Activated CD4-positive, alpha-beta T cell treated with anti-CD3 and anti-CD28 coated beads for 36 hours (primary cell): ENCODE data around the gene TTLL9. TPM values are rescaled to one million over a fixed set of nuclear protein-coding genes. Genes with fewer than 3 reads are reported as not detected.

Source experiments
- ATAC-seq: fragments of 200-7000 bp; cut with Tn5 transposase; one replicate; pipeline ENCODE4 v1.10.0; 2021; ENCODE audit warnings: mild to moderate bottlenecking, moderate library complexity
- CTCF ChIA-PET: fragments of 350-600 bp; sonication (Branson Sonifier 250); formaldehyde crosslinking; loops from one replicate; lab custom pipeline; 2021; ENCODE audit warnings: antibody characterized with exemption; lab: Charles Lee
- POLR2A ChIA-PET: fragments of 350-600 bp; sonication (Branson Sonifier 250); formaldehyde crosslinking; loops from one replicate; lab custom pipeline; 2021; ENCODE audit warnings: antibody characterized with exemption, inconsistent platforms; lab: Charles Lee
- DNase-seq: peaks from one replicate; pipeline ENCODE4 v3.0.0-alpha.2; 2020
- H3K27ac Mint-ChIP-seq: one replicate; pipeline ENCODE4 v1.8.0; 2021; ENCODE audit warnings: mixed read lengths
- H3K27me3 Mint-ChIP-seq: one replicate; pipeline ENCODE4 v1.8.0; 2021; ENCODE audit warnings: mixed read lengths
- H3K36me3 Mint-ChIP-seq: one replicate; pipeline ENCODE4 v1.8.0; 2021; ENCODE audit warnings: low read depth, mixed read lengths
- H3K4me1 Mint-ChIP-seq: one replicate; pipeline ENCODE4 v1.8.0; 2021; ENCODE audit warnings: mixed read lengths
- H3K4me3 Mint-ChIP-seq: one replicate; pipeline ENCODE4 v1.8.0; 2021; ENCODE audit warnings: mild to moderate bottlenecking, moderate library complexity, mixed read lengths
- H3K9me3 Mint-ChIP-seq: one replicate; pipeline ENCODE4 v1.8.0; 2021; ENCODE audit warnings: low read depth, mixed read lengths
- intact Hi-C, 2 experiments: fragments of 100-400 bp; cut with DNase I in 1 of 2; cut with micrococcal nuclease in 1 of 2; formaldehyde crosslinking; loops; one replicate each; pipeline versions ENCODE4 v1.14.2 to v1.15.1; 2022 to 2024; cut with DNase I, micrococcal nuclease
- total RNA-seq, 2 experiments: library from RNA; stranded (reverse); gene quantifications; one replicate each; pipeline ENCODE4 v1.2.3, GENCODE V29; 2021

The TTLL9 gene
- total RNA-seq, 2 experiments from 2014 or later = not detected

GRCh38 chr20:31848088-31848999 lies 22.1 kb upstream of the TTLL9 start:
- H3K36me3 Mint-ChIP-seq = no peaks in the 10 kb centered on the region
- H3K9me3 Mint-ChIP-seq = no peaks in the 10 kb centered on the region
- H3K27ac Mint-ChIP-seq = no peak overlapping the region
- H3K27me3 Mint-ChIP-seq = peaks cover 13% of the 10 kb centered on the region
- H3K4me1 Mint-ChIP-seq = no peaks in the 10 kb centered on the region
- POLR2A ChIA-PET = no interaction called here
- DNase-seq (no peak), ATAC-seq (no peak)
- no peak overlapping the region for H3K4me3 Mint-ChIP-seq
- intact Hi-C loops = no loop called here
- CTCF ChIA-PET = interaction anchor here (1.0 to 2.9 kb wide), 7 partner anchors 8 to 104 kb away, joined by 3 to 25 read pairs (median 13); partner anchors contain the start of gene PDRG1

DNA sequence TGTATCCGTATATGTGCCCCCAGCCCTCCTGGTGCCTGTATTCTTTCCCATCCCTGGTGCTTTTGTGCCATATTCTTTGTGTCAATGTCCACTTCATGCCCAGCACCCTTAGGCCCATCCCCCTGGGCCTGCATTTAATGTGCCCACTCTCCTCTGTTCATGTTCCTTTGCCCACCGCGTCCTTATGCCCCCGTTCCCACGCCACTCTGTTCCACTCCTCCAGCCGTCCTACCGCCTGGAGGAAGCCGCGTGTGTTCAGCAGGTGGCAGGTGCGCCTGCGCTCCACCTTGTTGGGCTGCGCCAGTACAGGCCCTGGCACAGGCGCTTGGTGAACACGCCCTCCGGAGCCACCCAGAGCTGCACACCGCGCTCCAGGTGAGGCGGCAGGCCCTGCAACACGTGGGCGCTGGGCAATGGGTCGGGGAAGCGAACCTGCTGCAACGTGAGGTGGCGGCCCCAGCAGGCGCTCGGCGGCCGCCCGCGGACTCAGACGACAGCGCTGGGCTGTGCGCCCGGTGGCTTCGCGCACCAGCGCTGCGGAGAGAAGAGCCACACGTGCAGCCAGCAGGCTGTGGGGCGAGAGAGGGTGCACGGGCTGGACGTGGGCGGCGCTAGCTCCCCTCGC lies 21.0 kb upstream of the TTLL9 start:
- DNase-seq (no peak), ATAC-seq (no peak)
- no peak overlapping the region for H3K27ac Mint-ChIP-seq
- intact Hi-C loops = no loop called here
- H3K4me3 Mint-ChIP-seq = no peak overlapping the region
- no peaks in the 10 kb centered on the region for H3K36me3 Mint-ChIP-seq
- ChIA-PET CTCF (interaction anchor here (0.9 to 2.2 kb wide), 3 partner anchors 26 to 242 kb away, joined by 3 to 6 read pairs (median 3); partner anchors contain the start of gene PDRG1), POLR2A (no interaction called here)
- H3K27me3 Mint-ChIP-seq = peaks cover 15% of the 10 kb centered on the region
- H3K4me1 Mint-ChIP-seq = no peaks in the 10 kb centered on the region
- no peaks in the 10 kb centered on the region for H3K9me3 Mint-ChIP-seq

- Mint-ChIP-seq H3K4me1 (no peaks in the 10 kb centered on the region), H3K36me3 (no peaks in the 10 kb centered on the region), H3K27me3 (peaks cover 15% of the 10 kb centered on the region), H3K9me3 (no peaks in the 10 kb centered on the region), H3K4me3 (no peak overlapping the region), H3K27ac (no peak overlapping the region)
- ChIA-PET CTCF (interaction anchor here (0.5 to 4.6 kb wide), 14 partner anchors 8 to 240 kb away, joined by 3 to 47 read pairs (median 4); partner anchors contain the start of gene PDRG1), POLR2A (no interaction called here)
- intact Hi-C loops = loop anchor here (5.0 to 10.0 kb wide), 2 partner anchors 181 to 803 kb away; no protein-coding TSS in a partner anchor
- ATAC-seq (no peak), DNase-seq (no peak)
These were observed 19.0 kb upstream of the TTLL9 start for GRCh38 chr20:31851240-31851955.

DNA sequence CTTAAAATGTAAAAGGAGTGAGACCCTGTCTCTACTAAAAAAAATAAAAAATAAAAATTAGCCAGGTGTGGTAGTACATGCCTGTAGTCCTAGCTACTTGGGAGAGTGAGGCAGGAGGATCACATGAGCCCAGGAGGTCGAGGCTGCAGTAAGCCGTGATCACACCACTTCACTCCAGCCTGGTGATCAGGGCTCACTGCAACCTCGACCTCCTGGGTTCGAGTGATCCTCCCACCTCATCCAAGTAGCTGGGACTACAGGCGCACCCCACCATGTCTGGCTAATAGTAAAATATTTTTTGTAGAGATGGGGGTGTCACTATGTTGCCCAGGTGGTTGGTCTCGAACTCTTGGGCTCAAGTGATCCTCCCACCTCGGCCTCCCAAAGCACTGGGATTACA lies 17.0 kb upstream of the TTLL9 start:
- Mint-ChIP-seq H3K27me3 (peaks cover 20% of the 10 kb centered on the region), H3K4me3 (no peak overlapping the region), H3K9me3 (no peaks in the 10 kb centered on the region), H3K4me1 (no peaks in the 10 kb centered on the region), H3K27ac (no peak overlapping the region), H3K36me3 (no peaks in the 10 kb centered on the region)
- DNase-seq (no peak), ATAC-seq (no peak)
- ChIA-PET POLR2A (interaction anchor here (0.6 kb wide), 1 partner anchor 238 kb away, joined by 3 read pairs; no protein-coding TSS in a partner anchor), CTCF (interaction anchor here (0.7 to 4.6 kb wide), 17 partner anchors 15 to 964 kb away, joined by 3 to 47 read pairs (median 6); partner anchors contain the start of gene PDRG1)
- intact Hi-C loops = loop anchor here (5.0 to 10.0 kb wide), 2 partner anchors 179 to 801 kb away; no protein-coding TSS in a partner anchor

- DNase-seq (no peak), ATAC-seq (no peak)
- POLR2A ChIA-PET = no interaction called here
- Mint-ChIP-seq H3K4me3 (no peak overlapping the region), H3K4me1 (peaks cover 5% of the 10 kb centered on the region), H3K9me3 (no peaks in the 10 kb centered on the region), H3K36me3 (no peaks in the 10 kb centered on the region), H3K27me3 (peaks cover 24% of the 10 kb centered on the region), H3K27ac (no peak overlapping the region)
- CTCF ChIA-PET = interaction anchor here (0.8 to 3.6 kb wide), 5 partner anchors 9 to 289 kb away, joined by 3 to 25 read pairs (median 9); no protein-coding TSS in a partner anchor
- intact Hi-C loops = loop anchor here in 1 of 2 experiments (10.0 kb wide), 1 partner anchor 798 kb away; no protein-coding TSS in a partner anchor
These were observed 13.9 kb upstream of the TTLL9 start for GRCh38 chr20:31856516-31856915.

- no peak for ATAC-seq
- Mint-ChIP-seq H3K27me3 (peaks cover 29% of the 10 kb centered on the region), H3K27ac (no peak overlapping the region), H3K4me1 (peaks cover 8% of the 10 kb centered on the region), H3K4me3 (no peak overlapping the region), H3K36me3 (no peaks in the 10 kb centered on the region), H3K9me3 (no peaks in the 10 kb centered on the region)
- no peak for DNase-seq
- POLR2A ChIA-PET = interaction anchor here (0.7 kb wide), 1 partner anchor 717 kb away, joined by 3 read pairs; no protein-coding TSS in a partner anchor
- intact Hi-C loops = loop anchor here in 1 of 2 experiments (10.0 kb wide), 1 partner anchor 797 kb away; no protein-coding TSS in a partner anchor
- CTCF ChIA-PET = interaction anchor here (1.1 to 3.6 kb wide), 2 partner anchors 11 to 94 kb away, joined by 3 to 25 read pairs; partner anchors contain the start of gene PDRG1
These were observed 12.3 kb upstream of the TTLL9 start for GRCh38 chr20:31857861-31858759.

DNA sequence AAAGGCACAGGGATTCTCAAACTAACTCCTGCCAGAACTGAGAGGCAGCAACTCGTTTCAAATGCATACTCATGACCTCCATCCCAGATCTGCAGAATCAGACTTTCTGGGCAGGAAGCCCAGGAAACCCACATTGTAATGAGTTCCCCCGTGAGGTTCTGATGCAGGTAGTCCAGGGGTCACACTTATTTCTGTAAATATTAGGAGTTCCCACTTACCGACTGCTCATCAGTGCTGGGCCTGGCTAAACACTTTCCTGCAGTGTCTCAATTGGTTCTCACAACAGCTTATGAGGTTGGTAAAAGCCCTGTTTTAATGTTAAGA lies 11.7 kb upstream of the TTLL9 start:
- intact Hi-C loops = loop anchor here in 1 of 2 experiments (10.0 kb wide), 1 partner anchor 796 kb away; no protein-coding TSS in a partner anchor
- Mint-ChIP-seq H3K4me3 (no peak overlapping the region), H3K4me1 (peaks cover 8% of the 10 kb centered on the region), H3K27me3 (peaks cover 29% of the 10 kb centered on the region), H3K27ac (no peak overlapping the region), H3K9me3 (no peaks in the 10 kb centered on the region), H3K36me3 (no peaks in the 10 kb centered on the region)
- ATAC-seq = no peak
- ChIA-PET POLR2A (interaction anchor here (0.7 kb wide), 1 partner anchor 717 kb away, joined by 3 read pairs; no protein-coding TSS in a partner anchor), CTCF (no interaction called here)
- DNase-seq = no peak

DNA sequence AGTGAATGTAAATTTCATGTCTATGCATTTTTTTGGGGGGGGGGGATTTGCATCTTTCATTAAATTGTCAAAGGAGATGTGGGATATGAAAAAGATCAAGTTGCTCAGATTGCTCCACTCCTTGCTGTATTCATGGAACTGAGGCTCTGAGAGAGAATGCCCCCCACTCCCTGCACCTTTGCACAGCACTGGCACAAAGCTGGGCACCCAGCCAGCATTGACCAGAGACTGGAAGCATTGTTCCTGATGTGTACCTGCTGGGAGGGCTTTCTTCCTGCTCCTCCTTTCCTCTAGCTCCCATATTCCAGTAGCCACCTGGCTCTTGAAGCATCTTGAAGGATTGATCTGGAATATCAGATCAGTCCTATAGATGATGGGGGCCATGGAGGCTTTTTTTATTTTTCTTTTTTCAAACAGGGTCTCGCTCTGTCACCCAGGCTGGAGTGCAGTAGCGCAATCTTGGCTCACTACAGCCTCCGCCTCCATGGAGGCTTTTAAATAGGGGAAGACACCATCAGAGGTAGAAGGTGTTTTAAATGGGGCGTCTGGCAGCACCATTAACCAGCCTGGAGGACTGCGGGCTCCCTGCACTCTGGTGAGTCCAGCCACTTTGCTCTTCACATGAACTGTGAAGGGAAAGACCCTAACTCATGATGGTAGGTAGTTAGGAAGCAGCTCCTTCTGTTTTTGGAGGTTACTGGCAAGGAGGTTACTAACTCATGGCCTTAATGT lies 11.0 kb upstream of the TTLL9 start:
- Mint-ChIP-seq H3K36me3 (no peaks in the 10 kb centered on the region), H3K27me3 (peaks cover 26% of the 10 kb centered on the region), H3K27ac (no peak overlapping the region), H3K4me3 (no peak overlapping the region), H3K9me3 (no peaks in the 10 kb centered on the region), H3K4me1 (peaks cover 8% of the 10 kb centered on the region)
- ChIA-PET POLR2A (interaction anchor here (0.7 kb wide), 1 partner anchor 716 kb away, joined by 3 read pairs; no protein-coding TSS in a partner anchor), CTCF (interaction anchor here (0.7 to 1.4 kb wide), 7 partner anchors 8 to 171 kb away, joined by 3 to 8 read pairs (median 3); partner anchors contain the start of gene PDRG1)
- intact Hi-C loops = loop anchor here in 1 of 2 experiments (10.0 kb wide), 1 partner anchor 795 kb away; no protein-coding TSS in a partner anchor
- DNase-seq (no peak), ATAC-seq (no peak)

- H3K27ac Mint-ChIP-seq = no peak overlapping the region
- peaks cover 8% of the 10 kb centered on the region for H3K4me1 Mint-ChIP-seq
- DNase-seq (no peak), ATAC-seq (no peak)
- CTCF ChIA-PET = interaction anchor here (0.7 to 1.4 kb wide), 9 partner anchors 9 to 171 kb away, joined by 3 to 8 read pairs (median 3); partner anchors contain the start of gene PDRG1
- peaks cover 26% of the 10 kb centered on the region for H3K27me3 Mint-ChIP-seq
- intact Hi-C loops = loop anchor here in 1 of 2 experiments (10.0 kb wide), 1 partner anchor 795 kb away; no protein-coding TSS in a partner anchor
- no peaks in the 10 kb centered on the region for H3K36me3 Mint-ChIP-seq
- no peak overlapping the region for H3K4me3 Mint-ChIP-seq
- H3K9me3 Mint-ChIP-seq = no peaks in the 10 kb centered on the region
- POLR2A ChIA-PET = no interaction called here
These were observed 10.4 kb upstream of the TTLL9 start for GRCh38 chr20:31859998-31860380.
